RWPE2 (cell line): ENCODE measurements around the gene TRIM2.

Experiments used
- ATAC-seq: fragments of 200-7000 bp; cut with Tn5 transposase; 3 replicates; pipeline ENCODE4 v1.9.1; 2021; ENCODE audit warnings: low read depth
- DNase-seq: peaks from one replicate; pipeline ENCODE4 v3.0.0-alpha.2; 2020; ENCODE audit warnings: low spot score
- H3K27ac ChIP-seq: fragments of 450-650 bp; 2 replicates; pipeline ENCODE4 v1.5.1; 2017; ENCODE audit warnings: mild to moderate bottlenecking; ENCODE audit not compliant: poor library complexity, severe bottlenecking
- H3K27me3 ChIP-seq: fragments of 250-450 bp; sonication (Bioruptor Pico); 2 replicates; pipeline ENCODE4 v1.5.1; 2021; ENCODE audit warnings: mild to moderate bottlenecking, moderate library complexity; ENCODE audit not compliant: insufficient read depth, poor library complexity, severe bottlenecking
- H3K36me3 ChIP-seq: fragments of 250-450 bp; sonication (Bioruptor Pico); 2 replicates; pipeline ENCODE4 v1.5.1; 2020; ENCODE audit warnings: low read depth, mild to moderate bottlenecking, moderate library complexity
- H3K4me1 ChIP-seq: fragments of 250-450 bp; sonication (Bioruptor Pico); 2 replicates; pipeline ENCODE4 v1.5.1; 2021; ENCODE audit warnings: mild to moderate bottlenecking, moderate library complexity; ENCODE audit not compliant: insufficient read depth, poor library complexity, severe bottlenecking
- H3K4me3 ChIP-seq: fragments of 250-450 bp; sonication (Bioruptor Pico); 2 replicates; pipeline ENCODE4 v1.5.1; 2021; ENCODE audit warnings: mild to moderate bottlenecking, moderate library complexity; ENCODE audit not compliant: severe bottlenecking
- H3K9me3 ChIP-seq: fragments of 250-450 bp; sonication (Bioruptor Pico); 2 replicates; pipeline ENCODE4 v1.5.1; 2021; ENCODE audit warnings: mild to moderate bottlenecking, moderate library complexity; ENCODE audit not compliant: severe bottlenecking
- TF ChIP-seq, protein P1 (sequence below): fragments of 450-650 bp; IDR thresholded peaks from one replicate; pipeline ENCODE4 v1.5.1; 2017; ENCODE audit warnings: mild to moderate bottlenecking, moderate library complexity; ENCODE audit not compliant: poor library complexity, severe bottlenecking

Gene TRIM2

DNA sequence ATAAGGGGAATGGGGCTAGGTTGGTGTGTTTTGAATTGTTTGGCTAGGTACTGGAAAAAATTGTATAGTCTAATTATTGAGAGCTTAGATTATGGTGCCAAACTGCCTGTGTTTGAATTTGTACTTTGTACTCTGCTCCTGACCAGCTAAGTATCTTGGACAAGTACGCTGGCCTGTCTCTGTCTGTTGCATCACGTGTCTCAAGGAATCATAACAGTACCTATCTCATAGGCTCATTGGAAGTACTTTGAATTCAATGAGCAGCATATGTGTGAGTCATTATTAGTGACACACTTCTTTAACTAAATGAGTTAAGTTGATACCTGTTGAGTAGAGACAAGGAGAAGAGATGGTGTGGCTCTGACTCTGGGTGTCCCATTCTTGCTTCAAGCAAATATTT is 70.7 kb downstream of the TRIM2 start:
- DNase-seq, result no peak
- TF ChIP-seq, protein P1, sequence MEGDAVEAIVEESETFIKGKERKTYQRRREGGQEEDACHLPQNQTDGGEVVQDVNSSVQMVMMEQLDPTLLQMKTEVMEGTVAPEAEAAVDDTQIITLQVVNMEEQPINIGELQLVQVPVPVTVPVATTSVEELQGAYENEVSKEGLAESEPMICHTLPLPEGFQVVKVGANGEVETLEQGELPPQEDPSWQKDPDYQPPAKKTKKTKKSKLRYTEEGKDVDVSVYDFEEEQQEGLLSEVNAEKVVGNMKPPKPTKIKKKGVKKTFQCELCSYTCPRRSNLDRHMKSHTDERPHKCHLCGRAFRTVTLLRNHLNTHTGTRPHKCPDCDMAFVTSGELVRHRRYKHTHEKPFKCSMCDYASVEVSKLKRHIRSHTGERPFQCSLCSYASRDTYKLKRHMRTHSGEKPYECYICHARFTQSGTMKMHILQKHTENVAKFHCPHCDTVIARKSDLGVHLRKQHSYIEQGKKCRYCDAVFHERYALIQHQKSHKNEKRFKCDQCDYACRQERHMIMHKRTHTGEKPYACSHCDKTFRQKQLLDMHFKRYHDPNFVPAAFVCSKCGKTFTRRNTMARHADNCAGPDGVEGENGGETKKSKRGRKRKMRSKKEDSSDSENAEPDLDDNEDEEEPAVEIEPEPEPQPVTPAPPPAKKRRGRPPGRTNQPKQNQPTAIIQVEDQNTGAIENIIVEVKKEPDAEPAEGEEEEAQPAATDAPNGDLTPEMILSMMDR, result no peak
- 0 out of 3 replicates have a peak, but pooled peaks have one; percentile 25 for ATAC-seq
- Histone ChIP-seq H3K27me3 (no peaks in the 10 kb centered on the region), H3K4me1 (no peaks in the 10 kb centered on the region), H3K4me3 (no peak overlapping the region), H3K27ac (no peak overlapping the region), H3K9me3 (no peaks in the 10 kb centered on the region), H3K36me3 (0 out of 2 replicates have a peak, but pooled peaks cover 3% of the 10 kb centered on the region)

DNA sequence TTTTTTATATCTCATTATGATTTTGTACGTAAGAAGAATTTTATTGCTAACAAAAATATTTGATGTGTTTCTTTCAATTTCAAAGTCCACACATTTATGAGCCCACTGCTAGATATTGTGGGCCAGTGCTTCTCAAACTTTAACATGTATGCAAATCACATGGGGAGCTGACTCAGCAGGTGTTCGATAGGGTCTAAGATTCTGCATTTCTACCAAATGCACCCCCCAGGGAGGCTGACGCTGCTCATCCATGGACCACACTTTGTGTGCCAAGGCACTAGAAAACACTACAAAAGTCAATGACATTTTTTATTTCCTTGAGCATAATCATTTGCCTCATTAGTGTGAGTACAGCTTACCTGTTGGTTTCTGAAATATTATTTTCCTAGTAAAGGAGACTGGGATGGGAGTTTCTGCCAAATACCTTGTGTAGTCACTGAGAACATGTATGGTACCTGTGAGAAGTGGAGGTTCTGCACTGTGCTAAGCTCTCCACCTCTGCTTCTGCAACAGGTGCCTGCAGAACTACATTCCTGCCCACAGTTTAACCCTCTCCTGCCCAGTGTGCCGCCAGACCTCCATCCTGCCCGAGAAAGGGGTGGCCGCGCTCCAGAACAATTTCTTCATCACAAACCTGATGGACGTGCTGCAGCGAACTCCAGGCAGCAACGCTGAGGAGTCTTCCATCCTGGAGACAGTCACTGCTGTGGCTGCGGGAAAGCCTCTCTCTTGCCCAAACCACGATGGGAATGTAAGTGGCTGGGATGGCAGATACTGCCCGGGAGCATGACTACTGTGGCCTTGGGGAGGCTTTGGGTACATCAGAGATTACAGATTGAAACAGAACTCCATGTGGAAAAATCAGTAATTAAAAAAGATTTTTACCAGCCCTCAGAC is 71.4 kb downstream of the TRIM2 start:
- TF ChIP-seq, protein P1, result no peak
- H3K27me3 ChIP-seq, result no peaks in the 10 kb centered on the region
- H3K27ac ChIP-seq, result no peak overlapping the region
- H3K36me3 ChIP-seq, result 0 out of 2 replicates have a peak, but pooled peaks cover 3% of the 10 kb centered on the region
- no peak overlapping the region for H3K4me3 ChIP-seq
- DNase-seq, result no peak
- ATAC-seq, result no peak
- no peaks in the 10 kb centered on the region for H3K4me1 ChIP-seq
- H3K9me3 ChIP-seq, result no peaks in the 10 kb centered on the region

DNA sequence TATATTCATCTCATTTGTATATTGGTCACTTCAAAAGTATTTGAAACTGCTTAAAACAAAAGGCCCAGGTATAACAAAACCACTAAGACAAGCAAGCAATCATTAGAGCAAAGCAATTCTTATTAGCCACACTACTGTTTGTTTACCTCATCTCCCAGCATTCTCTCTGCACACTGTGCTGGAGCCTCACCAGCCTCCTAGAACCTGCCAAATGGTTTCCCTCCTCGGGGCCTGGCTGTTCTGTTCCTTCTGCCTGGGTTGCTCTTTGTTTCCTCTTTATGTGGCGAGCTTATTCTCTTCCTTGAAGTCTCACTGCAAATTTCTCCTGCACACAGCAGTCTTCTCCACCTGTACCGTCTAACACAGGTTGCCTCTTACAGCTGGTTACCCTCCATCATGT is 72.7 kb downstream of the TRIM2 start:
- DNase-seq (no peak), ATAC-seq (no peak)
- Histone ChIP-seq H3K36me3 (0 out of 2 replicates have a peak, but pooled peaks cover 3% of the 10 kb centered on the region), H3K27ac (no peak overlapping the region), H3K9me3 (no peaks in the 10 kb centered on the region), H3K4me1 (no peaks in the 10 kb centered on the region), H3K27me3 (no peaks in the 10 kb centered on the region), H3K4me3 (no peak overlapping the region)
- TF ChIP-seq, protein P1, result no peak

DNA sequence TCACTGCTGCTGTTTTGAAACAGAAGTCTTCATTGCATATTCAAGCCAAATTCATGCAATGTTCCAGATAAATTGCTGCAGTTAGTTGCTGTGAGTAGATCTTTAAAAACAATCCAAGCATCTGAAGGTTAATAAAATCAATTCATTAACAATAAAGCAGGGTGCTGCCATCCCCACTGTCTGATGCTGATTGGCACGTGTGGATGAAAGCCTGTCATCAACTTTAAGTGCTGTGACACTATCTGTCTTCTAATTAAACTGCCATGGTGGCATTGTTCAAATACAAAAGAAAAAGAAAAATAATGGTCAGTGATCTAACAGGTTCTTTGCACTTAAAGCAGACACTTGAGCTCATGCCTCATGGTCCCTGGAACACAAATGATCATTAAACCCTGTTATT is 77.2 kb downstream of the TRIM2 start:
- Histone ChIP-seq H3K36me3 (no peaks in the 10 kb centered on the region; the same call in 1 of the 2 replicates), H3K4me1 (no peaks in the 10 kb centered on the region), H3K27me3 (no peaks in the 10 kb centered on the region), H3K27ac (no peak overlapping the region), H3K9me3 (no peaks in the 10 kb centered on the region), H3K4me3 (no peak overlapping the region)
- DNase-seq (no peak), ATAC-seq (no peak)
- TF ChIP-seq, protein P1, result no peak

DNA sequence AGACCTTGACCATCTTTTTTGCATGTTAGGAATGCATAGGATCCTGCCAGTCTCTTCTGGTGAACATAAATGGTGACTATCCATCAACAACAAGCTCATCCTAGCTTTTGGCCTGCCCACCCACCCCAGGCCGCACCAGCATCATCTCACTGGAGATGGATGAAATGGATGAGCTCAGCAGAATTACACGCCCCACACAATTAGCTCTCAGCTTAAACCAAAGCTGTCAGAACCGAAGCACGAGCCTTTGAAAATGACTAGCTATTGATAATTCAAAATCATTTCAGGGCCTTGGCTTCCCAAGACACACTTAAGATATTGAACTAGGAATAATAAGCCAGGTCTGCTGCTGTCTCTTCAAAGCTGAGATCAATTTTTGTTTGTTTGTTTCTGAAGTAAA is 77.8 kb downstream of the TRIM2 start:
- H3K36me3 ChIP-seq, result no peaks in the 10 kb centered on the region; the same call in 1 of the 2 replicates
- DNase-seq (no peak), ATAC-seq (no peak)
- TF ChIP-seq, protein P1, result no peak
- no peak overlapping the region for H3K4me3 ChIP-seq
- no peaks in the 10 kb centered on the region for H3K27me3 ChIP-seq
- H3K27ac ChIP-seq, result no peak overlapping the region
- H3K4me1 ChIP-seq, result no peaks in the 10 kb centered on the region
- no peaks in the 10 kb centered on the region for H3K9me3 ChIP-seq
